ENCODE data around the gene PDK2. TPM values are rescaled to one million over a fixed set of nuclear protein-coding genes. Genes with fewer than 3 reads are reported as not detected.
A peak's percentile ranks its signal among the peaks of the same experiment; 100 is the strongest.

PDK2 gene
- polyA plus RNA-seq, 1 experiment = 155 TPM

GRCh38 chr17:50051606-50052005 lies 43.5 kb upstream of the PDK2 start:
- CTCF ChIA-PET = interaction anchor here (1.0 to 1.6 kb wide), 3 partner anchors 9 to 346 kb away, joined by 3 to 4 read pairs (median 3); partner anchors contain the start of gene LRRC59
- POLR2A ChIA-PET = interaction anchor here (0.7 kb wide), 1 partner anchor 150 kb away, joined by 3 read pairs; no protein-coding TSS in a partner anchor
- no peak for DNase-seq (ENCODE audit: low read depth)
- Histone ChIP-seq H3K4me3 (ENCODE audit: low read depth, low read length) (no peak overlapping the region), H3K27me3 (ENCODE audit: control insufficient read depth, insufficient read depth, low read length) (no peaks in the 10 kb centered on the region), H3K36me3 (ENCODE audit: control insufficient read depth, insufficient read depth, low read length) (no peaks in the 10 kb centered on the region)
- TF ChIP-seq, protein P1, sequence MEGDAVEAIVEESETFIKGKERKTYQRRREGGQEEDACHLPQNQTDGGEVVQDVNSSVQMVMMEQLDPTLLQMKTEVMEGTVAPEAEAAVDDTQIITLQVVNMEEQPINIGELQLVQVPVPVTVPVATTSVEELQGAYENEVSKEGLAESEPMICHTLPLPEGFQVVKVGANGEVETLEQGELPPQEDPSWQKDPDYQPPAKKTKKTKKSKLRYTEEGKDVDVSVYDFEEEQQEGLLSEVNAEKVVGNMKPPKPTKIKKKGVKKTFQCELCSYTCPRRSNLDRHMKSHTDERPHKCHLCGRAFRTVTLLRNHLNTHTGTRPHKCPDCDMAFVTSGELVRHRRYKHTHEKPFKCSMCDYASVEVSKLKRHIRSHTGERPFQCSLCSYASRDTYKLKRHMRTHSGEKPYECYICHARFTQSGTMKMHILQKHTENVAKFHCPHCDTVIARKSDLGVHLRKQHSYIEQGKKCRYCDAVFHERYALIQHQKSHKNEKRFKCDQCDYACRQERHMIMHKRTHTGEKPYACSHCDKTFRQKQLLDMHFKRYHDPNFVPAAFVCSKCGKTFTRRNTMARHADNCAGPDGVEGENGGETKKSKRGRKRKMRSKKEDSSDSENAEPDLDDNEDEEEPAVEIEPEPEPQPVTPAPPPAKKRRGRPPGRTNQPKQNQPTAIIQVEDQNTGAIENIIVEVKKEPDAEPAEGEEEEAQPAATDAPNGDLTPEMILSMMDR (IDR thresholded peaks at IDR 0.05; ENCODE audit: insufficient read depth, low read depth, low read length) = no peak

DNA sequence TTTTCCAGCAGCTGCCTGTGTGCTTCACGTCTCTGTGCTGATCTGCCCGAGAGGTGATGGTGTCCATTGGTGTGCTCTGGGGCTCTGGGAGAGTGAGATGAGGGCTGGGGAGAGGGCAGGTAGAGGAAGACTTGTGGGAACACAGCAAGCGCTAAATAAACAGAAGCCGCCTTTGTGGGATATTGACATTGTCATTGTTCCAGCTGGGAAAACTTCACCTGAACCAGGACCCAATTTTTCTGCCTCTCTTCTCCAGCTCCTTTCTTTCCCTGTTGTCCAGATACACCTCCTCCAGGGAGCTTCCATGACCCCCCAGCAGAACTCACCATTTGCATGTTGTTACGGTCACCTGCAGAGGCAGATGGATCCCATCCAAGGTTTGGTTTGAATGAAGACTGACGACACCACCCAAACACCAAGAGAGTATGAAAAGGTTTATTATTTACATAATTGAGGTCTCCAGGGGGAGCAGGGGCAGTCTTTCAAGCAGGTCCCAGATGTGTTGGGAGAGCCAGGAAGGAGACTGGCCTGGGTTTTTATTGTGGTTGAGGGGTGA lies 42.8 kb upstream of the PDK2 start:
- CTCF ChIA-PET = interaction anchor here (1.0 to 1.9 kb wide), 5 partner anchors 8 to 345 kb away, joined by 3 to 9 read pairs (median 4); partner anchors contain the start of gene LRRC59
- TF ChIP-seq, protein P1 (IDR thresholded peaks at IDR 0.05; ENCODE audit: insufficient read depth, low read depth, low read length) = no peak
- Histone ChIP-seq H3K4me3 (ENCODE audit: low read depth, low read length) (no peak overlapping the region), H3K36me3 (ENCODE audit: control insufficient read depth, insufficient read depth, low read length) (no peaks in the 10 kb centered on the region), H3K27me3 (ENCODE audit: control insufficient read depth, insufficient read depth, low read length) (no peaks in the 10 kb centered on the region)
- POLR2A ChIA-PET = no interaction called here
- no peak for DNase-seq (ENCODE audit: low read depth)

DNA sequence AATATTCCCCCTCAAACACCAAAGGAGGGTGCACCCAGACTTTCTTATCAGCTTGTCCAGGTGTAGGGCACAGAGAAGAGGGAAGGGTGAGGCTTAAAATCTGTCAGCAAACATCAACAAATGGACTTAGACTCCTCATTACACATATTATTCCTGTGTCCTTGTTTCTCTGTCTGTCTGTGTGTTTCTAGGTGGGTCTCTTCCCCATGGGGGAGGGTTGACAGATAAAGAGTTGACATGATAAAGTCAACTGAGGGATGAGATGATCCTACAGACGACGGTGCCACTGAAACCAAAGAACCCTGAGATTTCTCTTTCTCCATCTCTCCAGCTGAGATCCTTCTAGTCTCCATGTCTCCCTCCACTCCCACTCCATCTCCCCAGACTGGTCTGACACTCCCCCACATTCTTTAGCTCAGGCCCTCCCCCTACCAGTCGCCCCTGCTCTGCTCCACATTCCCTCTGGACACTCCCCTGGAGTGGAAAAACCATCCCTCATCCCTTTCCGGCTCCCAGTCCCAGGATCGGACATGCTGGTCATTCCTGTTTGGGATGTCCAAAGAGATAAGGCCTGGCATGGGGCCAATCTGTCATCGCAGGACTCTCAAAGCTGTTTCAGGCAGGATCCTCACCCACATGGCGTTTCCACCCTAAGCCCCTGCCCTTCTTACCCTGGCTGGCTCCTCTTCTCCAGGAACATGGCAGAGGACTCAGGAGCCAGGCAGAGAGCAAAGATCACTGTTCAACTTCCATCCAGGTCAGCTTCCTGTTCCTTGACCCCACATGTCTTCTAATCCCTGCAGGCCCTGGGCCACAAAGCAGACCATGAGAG lies 42.1 kb upstream of the PDK2 start:
- DNase-seq (ENCODE audit: low read depth) = no peak
- POLR2A ChIA-PET = no interaction called here
- no peak overlapping the region for H3K4me3 ChIP-seq (ENCODE audit: low read depth, low read length)
- H3K27me3 ChIP-seq (ENCODE audit: control insufficient read depth, insufficient read depth, low read length) = no peaks in the 10 kb centered on the region
- TF ChIP-seq, protein P1 (IDR thresholded peaks at IDR 0.05; ENCODE audit: insufficient read depth, low read depth, low read length) = no peak
- H3K36me3 ChIP-seq (ENCODE audit: control insufficient read depth, insufficient read depth, low read length) = peaks cover 2% of the 10 kb centered on the region; the same call in 1 of the 2 replicates
- CTCF ChIA-PET = interaction anchor here (1.0 to 5.2 kb wide), 9 partner anchors 7 to 344 kb away, joined by 3 to 25 read pairs (median 4); partner anchors contain the start of genes LRRC59 and PDK2

DNA sequence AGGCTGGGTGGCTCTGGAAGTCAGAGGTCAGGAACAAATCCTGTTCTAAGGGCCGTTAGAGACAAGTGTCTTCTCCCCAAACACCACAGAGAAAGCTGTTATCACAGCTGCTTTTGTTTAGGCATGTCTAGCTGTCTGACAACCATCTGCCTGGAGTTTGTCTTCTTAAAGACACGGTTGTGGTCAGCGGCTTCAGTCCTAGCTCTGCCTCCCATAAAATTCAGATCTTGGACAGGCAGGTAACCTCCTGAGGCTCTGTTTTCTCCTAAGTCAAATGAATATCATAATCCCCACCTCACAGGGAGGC lies 41.5 kb upstream of the PDK2 start:
- Histone ChIP-seq H3K4me3 (ENCODE audit: low read depth, low read length) (no peak overlapping the region), H3K36me3 (ENCODE audit: control insufficient read depth, insufficient read depth, low read length) (peaks cover 2% of the 10 kb centered on the region; the same call in 1 of the 2 replicates), H3K27me3 (ENCODE audit: control insufficient read depth, insufficient read depth, low read length) (no peaks in the 10 kb centered on the region)
- no peak for DNase-seq (ENCODE audit: low read depth)
- ChIA-PET CTCF (interaction anchor here (1.1 to 5.2 kb wide), 6 partner anchors 10 to 41 kb away, joined by 3 to 25 read pairs (median 4); partner anchors contain the start of gene PDK2), POLR2A (interaction anchor here (0.5 kb wide), 1 partner anchor 164 kb away, joined by 3 read pairs; no protein-coding TSS in a partner anchor)
- TF ChIP-seq, protein P1 (IDR thresholded peaks at IDR 0.05; ENCODE audit: insufficient read depth, low read depth, low read length) = no peak

GRCh38 chr17:50055055-50055425 lies 40.1 kb upstream of the PDK2 start:
- Histone ChIP-seq H3K27me3 (ENCODE audit: control insufficient read depth, insufficient read depth, low read length) (no peaks in the 10 kb centered on the region), H3K36me3 (ENCODE audit: control insufficient read depth, insufficient read depth, low read length) (peaks cover 3% of the 10 kb centered on the region; the same call in 1 of the 2 replicates), H3K4me3 (ENCODE audit: low read depth, low read length) (peak overlapping the region; percentile 84)
- DNase-seq (ENCODE audit: low read depth) = no peak
- ChIA-PET POLR2A (no interaction called here), CTCF (interaction anchor here (0.7 to 7.2 kb wide), 6 partner anchors 16 to 40 kb away, joined by 3 to 46 read pairs (median 15); partner anchors contain the start of gene PDK2)
- TF ChIP-seq, protein P1 (IDR thresholded peaks at IDR 0.05; ENCODE audit: insufficient read depth, low read depth, low read length) = no peak
